ENCODE results near the gene ZSCAN5A.

DNA sequence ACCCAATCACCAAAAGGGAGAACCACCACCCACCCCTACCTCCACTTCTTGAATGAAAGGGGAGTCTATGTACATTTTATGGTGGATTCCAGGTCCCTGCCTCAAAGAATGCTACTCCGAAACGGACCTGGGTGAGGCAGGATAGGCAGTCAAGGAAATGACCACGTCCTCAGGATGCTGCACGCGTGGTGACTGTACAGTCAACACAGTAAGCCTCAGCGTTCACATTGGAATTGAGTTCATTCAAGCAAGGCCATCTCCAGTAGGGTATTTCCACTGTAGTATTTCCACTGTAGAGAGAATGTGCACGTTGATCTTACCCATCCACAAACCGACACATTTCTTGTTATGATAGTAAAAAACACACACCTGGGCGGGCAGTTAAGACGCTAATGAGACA is 95.7 kb downstream of the ZSCAN5A start:
- TF ChIP-seq NFIC (IDR thresholded peaks at IDR 0.05) (no peak), FOXM1 (IDR thresholded peaks at IDR 0.05; ENCODE audit: borderline replicate concordance, low read depth) (no peak)
- TF ChIP-seq, protein P1, sequence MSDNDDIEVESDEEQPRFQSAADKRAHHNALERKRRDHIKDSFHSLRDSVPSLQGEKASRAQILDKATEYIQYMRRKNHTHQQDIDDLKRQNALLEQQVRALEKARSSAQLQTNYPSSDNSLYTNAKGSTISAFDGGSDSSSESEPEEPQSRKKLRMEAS (IDR thresholded peaks at IDR 0.05), result no peak
